Inflammatory macrophage treated with lipopolysaccharide for 4 hours (primary cell): ENCODE measurements around the gene CASP3.
"Not testable (repeated sequence)": the region's sequence is repeated elsewhere in the genome, so short reads cannot be mapped to it uniquely, and the experiment has no call there.

Source experiments
- DNase-seq: peaks from one replicate; pipeline ENCODE4 v3.0.0-alpha.2; 2020

Gene CASP3

DNA sequence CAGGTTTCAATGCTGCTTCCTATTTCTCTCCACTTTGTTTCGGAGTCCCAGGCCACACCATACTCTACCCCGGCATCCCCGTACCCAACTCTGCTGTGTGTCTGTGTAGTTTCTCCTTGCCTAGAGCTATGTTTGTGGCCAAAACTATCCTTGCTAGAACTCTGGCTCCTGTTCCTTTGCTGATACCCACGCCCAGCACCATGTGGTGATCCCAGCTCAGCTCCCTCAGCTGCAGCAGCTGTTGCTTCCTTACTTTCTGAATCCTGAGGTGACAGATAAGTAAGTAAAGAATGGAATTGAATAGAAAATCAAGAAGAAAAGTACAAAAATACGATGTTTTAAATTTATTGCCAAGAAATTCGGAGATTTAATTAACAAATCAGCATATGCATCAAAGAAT is 55.8 kb downstream of the CASP3 start:
- DNase-seq = no peak

DNA sequence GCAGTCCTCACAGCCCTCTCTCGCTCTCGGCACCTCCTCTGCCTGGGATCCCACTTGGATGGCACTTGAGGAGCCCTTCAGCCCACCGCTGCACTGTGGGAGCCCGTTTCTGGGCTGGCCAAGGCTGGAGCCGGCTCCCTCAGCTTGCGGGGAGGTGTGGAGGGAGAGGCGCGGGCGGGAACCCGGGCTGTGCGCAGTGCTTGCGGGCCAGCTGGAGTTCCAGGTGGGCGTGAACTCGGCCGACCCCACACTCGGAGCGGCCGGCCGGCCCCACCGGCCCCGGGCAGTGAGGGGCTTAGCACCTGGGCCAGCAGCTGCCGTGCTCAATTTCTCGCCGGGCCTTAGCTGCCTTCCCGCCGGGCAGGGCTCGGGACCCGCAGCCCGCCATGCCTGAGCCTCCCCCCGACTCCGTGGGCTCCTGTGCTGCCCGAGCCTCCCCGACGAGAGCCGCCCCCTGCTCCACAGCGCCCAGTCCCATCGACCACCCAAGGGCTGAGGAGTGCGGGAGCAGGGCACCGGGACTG is 57.4 kb downstream of the CASP3 start:
- DNase-seq = not testable (repeated sequence)

DNA sequence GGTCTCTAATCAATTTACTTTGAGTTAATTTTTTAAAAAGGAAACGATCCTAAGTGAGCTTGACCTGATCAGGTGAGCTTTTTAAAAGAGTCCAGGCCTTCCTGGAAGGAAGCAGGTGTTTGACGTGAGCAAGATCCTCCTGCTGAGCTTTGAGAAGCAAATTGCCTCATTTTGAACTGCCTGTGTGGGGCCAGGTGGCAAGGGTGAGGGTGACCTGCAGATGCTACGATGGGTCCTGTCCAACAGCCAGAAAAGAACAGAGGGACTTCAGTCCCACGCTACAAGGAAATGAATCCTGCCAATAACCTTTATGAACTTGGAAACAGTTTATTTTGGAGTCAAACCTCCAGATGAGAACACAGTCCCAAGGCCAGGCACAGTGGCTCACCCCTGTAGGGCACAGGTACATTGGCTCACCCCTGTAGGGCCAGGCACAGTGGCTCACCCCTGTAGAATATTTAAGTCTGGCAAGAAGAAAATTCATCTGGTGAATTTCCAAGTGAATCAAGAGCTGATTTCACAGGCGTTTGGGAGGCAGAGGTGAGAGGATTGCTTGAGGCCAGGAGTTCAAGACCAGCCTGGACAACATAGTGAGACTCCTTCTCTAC is 58.1 kb downstream of the CASP3 start:
- no peak for DNase-seq

DNA sequence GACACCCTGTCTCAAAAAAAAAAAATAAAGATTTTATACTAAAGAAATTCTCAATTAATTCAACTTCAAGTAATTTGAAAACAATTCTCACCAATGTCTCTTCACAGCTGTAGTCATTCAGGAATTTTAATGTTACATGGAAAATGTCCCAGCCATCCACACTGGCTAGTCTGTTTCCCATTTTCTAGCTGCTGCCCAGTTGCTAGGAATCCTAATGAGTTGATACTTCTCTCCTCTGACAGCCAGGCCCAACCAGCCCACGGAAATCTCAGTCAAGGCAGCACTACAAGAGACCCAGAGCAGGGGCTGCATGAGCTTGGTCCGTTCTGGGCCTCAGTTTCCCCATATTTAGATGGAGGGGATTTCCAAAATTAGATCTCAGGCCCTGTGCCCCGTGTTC is 59.1 kb downstream of the CASP3 start:
- no peak for DNase-seq

DNA sequence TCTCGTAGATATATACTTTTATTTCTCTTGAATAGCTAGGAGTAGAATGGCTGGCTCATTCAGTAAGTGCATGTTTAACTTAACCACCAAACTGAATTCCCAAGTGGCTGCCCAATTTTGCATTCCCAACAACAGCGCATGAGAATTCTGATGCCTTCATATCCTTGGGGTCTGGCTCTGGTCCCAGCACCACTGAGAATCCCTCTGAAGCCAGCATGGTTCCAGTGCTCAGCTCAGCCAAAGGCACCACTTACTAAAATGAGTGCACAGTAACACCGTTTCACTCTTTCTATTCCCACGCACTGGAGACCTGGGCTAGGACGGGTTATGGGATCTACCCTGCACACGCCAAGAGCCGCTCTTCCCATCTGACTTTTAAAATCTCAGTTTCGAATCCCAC is 60.4 kb downstream of the CASP3 start:
- DNase-seq = no peak

DNA sequence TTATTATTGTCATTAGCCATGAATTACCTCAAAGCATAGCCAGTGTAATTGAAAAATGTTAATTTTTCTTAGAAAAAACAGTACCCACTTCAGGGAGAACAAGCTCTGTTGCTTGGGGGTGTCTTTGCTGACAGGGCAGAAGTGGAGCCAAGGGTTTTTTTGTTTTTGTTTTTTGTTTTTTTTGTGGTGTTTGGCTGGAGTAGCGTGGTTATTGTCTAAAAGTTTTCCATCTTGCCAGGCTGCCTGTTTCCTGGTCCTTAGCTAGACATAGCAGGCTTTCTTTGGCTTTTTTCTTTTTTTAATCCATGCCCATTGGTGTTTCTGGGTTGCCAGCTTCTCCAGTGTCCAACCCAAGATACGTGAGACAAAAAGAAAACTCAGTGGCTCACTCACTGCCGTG is 61.5 kb downstream of the CASP3 start:
- DNase-seq = no peak

DNA sequence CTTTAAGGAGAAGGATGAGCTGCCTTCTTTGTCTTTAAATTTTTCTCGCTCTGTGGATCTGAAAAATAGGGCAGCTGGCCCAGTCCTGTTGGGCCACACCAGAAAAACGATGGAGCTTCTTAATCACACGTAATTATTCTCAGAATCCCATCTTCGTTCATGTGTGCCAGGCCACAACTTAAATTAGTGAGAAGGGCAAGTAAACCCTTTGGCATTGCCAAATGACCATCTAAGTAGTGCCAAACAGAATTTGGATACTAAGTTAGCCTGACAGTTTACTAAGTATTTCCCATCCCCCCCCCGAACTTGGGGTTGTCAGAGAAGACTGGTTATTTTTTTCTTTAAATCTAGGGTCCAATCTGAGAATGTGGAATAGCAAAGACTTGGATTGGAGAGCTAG is 62.0 kb downstream of the CASP3 start:
- DNase-seq = no peak

DNA sequence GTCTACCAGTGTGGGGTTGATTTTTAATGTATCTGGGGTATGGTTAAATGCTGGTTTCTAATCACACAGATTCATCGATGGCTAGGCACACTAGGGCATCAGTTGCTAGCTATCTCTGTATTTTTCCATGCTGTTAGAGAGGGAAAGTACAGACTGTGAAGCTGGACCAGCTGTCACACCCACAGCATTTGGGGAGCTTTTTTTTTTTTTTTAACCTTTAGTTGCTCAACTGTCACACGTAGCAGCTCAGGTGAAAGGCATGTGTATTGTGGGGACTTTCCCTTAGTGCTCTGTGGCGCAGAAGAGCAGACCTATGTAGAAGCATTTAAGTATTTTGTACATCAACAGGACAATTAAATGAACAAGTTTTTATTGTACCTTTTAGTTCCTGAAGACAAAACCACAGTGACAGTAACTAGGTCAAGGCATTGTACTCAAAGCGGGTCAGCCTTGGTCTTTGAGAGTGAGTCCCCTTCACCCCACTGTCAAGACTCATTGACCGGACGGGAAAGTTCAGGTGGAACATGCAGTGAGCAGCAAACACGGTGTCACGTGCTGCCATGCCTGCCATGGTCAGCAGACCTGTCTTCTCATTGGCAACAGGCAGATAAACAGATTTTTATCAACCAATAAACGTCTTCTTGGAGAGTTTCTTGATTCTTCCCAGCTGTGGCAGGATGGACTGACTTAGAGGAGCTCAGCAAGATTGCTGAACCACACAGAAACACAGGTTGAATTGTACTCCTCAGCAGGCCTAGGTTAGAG is 65.3 kb downstream of the CASP3 start:
- no peak for DNase-seq
